NCI-H82 treated with DMSO at 0.1 percent for 48 hours (cell line): ENCODE measurements around the gene PADI2.

Experiments used
- DNase-seq: peaks from one replicate; lab custom pipeline; 2025; ENCODE audit not compliant: unreplicated experiment; lab: John Stamatoyannopoulos, UW

Gene PADI2

DNA sequence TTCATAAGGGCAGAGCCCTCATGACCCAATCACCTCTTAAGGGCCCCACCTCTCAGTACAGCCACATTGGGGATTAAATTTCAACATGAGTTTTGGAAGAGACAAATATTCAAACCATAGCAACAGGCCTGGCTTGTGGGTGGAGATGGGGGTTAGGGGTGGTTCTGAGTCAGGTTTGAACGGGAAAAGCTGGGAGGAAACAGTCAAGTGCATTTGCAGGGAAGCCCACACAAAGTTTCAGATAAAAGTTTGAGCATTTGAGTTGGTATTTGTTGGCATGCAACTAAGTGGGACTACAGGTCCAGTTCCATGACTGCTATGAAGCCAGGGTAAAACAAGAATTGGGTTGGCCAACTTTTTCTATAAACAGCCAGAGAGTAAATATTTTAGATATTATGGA is 21.0 kb upstream of the PADI2 start:
- no peak for DNase-seq

DNA sequence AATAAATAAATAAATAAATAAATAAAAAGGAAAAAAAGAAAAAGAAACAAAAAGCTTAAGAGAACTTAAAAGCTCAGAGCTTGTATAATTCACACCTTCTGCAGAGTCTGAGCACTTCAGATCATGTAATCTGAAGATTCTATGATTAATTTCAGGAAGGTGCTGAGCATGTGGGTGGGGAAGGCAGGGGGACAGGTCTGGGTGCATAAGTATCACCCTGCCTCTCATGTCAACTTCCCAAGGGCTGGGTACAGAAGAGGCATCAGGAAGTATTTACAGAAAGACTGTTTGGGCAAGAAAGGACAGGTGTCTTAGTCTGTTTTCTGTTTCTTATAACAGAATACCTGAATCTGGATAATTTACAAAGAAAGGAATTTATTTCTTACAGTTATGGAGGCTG is 20.4 kb upstream of the PADI2 start:
- DNase-seq = no peak

DNA sequence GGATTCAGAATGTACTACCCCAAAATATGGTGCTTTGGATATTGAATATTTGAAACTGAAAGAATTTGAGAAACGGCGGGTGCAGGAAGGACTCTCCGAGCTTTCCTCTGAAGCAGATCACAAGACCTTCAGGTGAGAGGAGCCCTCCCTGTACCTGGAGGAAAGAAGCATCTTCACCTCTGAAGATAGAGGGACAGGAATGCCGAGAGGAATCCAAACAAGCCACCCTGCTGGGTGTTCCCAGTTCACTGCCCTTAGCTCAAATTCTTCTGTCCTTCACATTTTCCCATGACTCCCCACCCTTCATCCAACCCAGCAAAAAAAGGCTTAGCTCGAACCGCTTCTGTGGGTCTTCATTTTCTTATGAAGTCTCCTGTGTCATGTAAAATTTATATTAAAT is 18.2 kb upstream of the PADI2 start:
- no peak for DNase-seq

DNA sequence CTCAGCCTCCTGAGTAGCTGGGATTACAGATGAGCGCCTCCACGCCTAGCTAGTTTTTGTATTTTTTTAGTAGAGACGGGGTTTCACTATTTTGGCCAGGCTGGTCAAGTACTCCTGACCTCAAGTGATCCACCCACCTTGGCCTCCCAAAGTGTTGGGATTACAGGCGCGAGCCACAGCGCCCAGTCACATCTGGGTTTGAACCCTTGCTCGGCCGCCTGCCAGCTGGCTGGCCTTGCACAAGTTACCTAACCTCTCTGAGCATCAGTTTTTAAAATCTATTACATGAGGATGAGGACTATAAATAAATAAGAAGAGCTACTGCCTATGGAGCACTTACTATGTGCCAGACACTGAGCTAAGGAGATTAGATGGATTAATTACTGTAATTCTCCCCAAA is 17.7 kb upstream of the PADI2 start:
- DNase-seq = no peak

DNA sequence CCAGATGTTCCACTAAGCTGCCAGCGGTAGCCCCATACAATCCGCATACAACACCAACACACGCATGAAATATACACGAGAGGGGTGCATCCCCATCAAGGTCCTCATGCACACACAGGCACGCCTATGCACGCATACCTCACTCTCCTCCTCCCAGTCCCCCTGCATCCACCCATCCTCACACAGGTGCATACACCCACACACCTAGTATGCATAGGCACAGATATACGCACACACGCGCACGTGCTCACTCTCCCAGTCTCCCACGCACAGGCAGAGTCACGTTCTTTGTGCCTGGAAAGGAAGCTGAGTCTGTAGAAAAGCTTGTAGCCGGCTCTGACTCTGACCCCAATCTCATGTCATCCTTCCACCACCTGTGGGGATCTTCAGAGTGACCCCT is 16.9 kb upstream of the PADI2 start:
- no peak for DNase-seq

DNA sequence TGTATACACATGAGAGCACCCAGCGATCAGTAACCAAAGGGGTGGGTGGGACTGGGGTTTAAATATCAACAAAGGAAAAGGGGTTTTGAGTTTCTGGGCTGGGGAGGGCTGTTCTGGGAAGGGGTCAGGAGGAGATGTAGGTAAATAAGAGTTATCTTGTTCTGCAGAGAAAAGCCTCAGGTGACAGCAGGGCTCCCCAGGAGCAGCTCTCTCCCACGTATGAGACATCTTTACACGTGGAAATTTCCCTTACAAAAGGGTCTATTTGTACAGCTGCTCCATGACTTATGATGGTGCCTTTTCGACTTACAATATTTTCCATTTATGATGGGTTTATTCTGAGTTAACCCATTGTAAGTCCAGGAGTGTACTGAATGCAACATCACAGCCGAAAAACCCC is 16.3 kb upstream of the PADI2 start:
- DNase-seq = no peak

DNA sequence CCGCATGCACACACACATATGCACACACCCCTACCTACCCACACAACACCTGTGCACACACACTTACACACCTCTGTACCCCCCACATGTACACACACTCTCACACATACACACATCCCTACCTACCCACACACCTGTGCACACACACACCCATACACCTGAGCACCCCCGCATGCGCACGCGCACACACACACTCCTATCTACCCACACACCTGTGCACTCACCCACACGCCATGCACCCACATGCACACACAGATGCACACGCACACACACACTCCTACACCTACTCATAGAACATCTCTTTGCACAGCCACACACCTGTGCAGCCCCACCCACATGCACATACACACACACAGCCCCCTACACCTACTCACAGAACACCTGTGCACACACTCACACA is 15.5 kb upstream of the PADI2 start:
- no peak for DNase-seq

DNA sequence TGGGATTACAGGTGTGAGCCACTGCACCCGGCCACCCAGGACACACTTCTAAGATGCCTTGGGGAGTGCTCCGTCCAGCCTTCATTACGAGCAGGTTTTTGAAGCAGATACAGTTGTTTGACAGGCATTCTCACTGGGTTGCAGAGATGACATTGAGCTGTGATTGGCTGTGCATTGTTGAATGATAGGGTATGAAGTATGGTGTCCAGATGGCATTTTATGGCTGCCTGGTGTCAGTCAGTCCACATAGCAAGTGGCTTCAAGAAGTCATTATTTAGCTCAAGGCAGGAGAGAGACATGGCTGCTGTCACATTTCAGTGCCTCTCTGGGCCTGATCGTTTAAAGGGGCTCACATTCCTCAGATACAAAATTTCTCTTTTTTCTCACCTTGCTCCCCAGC is 14.8 kb upstream of the PADI2 start:
- DNase-seq = no peak

DNA sequence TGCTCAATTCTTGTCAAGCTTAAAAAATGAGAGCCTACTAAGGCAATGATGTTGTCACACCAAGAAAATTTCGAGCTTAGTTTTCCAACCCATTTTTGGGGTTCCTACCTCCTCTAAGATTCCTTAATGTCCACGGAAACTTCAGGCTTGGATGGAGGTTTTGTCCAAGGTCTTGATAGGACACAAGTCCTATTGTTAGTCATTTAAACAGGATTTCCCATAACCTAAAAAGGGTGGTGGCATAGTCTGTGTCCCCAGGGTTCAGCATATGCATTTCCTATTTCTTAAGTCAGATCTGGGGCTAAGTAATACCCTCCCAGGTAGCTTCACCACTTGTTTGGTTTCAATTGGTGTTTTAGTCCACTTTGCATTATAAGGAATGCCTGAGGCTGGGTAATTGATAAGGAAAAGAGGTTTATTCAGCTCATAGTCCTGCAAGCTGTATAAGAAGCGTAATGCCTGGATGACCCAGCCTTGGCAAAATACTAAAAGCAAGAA is 10.9 kb upstream of the PADI2 start:
- DNase-seq = no peak

DNA sequence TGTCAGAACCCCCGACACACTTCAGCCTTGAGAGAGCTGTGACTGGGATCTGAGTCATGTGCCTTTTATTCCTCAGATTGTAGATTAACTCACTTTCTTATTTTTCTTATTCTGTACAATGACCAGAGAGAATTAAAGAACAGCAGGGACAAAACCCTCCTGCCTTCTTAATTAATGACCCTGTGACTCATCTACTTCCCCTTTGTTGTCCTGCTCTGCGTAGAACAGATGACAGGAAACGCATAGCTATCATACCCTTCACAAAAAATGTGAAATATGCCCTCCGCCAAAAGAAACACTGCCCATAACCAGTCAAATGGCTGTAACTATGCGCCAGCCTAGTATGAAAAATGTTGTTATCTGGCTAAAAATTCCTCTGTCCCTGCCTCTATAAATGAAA is 9.1 kb upstream of the PADI2 start:
- DNase-seq = no peak

DNA sequence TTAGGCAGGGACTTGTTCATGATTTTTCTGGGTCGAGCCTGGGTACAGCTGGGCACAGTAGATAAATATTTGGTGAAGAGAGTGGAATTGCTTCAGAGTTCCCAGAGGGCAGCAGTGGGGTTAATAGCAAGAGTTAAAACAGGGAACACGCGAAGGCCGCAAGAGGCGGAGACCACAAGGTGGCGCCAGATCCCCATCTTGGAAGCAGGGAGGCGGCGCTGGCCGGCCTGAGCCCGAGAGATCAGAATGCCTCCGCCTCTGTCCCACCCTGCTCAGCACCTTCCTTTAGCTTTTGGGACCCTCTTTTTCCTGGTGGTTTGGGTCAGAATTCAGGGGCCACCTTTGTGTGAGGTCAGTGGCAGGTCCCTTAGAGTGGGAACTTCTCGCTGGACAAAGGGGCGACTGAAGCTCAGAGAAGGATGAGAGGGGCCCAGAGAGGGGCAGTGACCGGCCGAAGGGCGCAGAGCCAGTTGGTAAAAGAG is 6.5 kb upstream of the PADI2 start:
- DNase-seq = peak; percentile 58

DNA sequence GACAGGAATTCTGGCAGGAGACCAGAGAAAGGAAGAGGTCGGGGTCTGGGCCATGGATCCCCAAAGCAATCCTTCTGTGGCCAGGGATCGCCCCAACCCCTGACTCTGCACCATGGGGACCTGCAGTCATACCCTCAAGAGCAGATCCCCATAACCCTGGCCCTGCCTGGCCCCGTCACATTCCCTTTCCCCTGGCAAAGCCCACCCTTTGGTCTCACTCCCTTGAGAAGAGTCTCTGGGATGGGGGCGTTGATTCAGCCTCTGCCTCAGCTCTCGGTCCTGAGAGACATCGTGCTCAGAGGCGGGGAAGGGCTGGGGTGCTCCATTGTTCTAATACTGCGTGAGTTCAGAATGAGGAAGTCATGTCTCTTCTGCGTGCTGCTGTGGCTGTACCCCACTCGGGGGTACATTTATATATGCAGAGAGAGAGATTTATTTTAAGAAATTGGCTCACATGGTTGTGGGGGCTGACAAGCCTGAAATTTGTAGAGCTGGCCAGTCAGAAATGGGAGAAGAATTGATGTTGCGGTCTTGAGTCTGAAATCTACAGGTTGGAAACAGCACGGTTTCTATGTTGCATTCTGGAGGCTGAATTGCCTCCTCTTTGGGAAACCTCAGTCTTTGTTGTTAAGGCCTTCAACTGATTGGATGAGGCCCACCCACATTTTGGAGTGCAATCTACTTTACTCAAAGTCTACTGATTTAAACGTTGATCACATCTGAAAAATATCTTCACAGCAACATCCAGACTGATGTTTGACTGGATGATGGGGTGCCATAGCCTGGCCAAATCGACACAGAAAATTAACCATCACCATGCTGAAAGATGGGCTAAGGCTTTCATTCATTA is 4.2 kb upstream of the PADI2 start:
- DNase-seq = no peak

DNA sequence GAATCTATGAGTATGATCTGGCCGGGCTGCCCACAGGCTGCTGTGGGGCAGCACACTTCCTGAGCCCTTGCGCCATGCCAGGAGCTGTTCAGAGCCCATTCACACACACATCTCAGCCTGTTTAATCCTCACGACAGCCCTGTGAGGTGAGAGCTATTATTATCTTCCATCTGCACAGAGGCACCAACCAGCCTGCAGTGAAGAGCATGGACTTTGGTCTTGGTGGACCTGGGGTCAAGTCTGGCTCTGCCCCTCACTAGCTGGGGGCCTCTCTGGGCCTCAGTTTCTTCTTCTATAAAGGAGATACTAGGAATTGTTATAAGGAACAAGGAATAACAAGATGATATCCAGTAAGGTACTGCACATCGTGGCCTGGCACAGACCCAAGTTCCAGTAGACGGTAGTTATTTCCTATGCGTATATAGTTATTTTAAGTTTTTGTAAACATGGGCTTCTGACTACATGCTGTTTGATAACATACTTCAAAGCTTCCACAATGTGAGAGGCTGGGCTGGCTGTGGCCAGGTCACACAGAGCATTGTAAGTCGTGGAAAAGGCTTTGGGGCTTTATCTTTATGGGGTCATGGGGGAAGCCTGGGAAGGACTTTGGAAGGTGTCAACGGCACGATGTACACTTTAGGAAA is 3.4 kb upstream of the PADI2 start:
- no peak for DNase-seq

DNA sequence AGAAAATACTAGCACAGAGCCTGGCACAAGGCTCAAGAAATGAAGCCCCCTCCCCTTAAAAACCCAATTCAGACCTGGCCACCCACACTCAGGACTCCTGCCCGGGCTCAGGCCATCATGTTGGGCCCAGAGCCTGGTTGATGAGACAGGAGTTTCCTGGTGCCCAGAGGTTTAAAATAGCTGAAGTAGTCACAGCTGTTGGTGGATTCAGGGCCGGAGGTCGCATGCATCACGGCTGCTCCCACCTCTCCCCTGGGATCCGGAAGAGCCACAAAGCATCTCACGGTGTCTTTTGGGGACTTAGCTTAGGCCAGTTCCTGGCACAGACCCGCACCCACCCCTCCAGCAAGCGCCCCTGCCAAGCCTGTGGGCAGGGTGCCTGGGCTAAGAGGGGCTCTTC is 2.6 kb upstream of the PADI2 start:
- DNase-seq = no peak

DNA sequence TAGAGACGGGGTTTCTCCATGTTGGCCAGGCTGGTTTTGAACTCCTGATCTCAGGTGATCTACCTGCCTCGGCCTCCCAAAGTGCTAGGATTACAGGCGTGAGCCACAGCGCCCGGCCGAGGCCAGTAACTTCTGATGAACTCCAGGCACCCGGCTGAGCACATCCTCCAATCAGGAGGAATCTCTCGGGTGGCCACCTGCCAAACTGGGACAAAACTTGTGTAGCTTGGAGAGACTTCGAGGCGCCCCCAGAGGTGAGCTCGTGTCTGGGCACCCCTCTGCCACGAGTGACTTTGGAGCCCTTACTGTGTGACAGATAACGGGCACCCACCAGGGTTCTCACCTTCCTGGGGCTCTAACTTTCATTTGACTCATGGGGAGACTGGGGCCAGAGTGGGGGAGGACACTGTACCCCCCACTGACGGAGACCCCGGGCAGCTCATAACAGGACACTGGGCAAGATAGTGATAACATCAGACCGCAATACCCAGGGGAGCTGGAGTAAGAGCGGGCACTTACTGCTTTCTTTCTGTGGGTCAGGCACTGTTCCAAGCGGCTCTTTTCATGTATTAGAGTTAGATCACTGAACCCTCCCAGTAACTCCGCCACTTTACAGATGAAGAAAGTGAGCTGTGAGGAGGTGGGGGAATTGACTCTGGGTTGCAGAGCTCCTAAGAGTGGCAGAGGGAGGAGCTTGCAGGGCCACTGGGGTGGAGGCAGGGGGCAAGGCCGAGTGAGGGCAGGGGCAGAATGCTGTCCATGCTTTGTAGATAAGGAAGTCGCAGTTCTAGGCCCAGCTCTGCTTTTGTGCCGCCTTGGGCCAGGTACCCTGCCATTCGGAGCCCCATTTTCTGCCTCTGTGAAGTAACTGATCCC is 1.9 kb upstream of the PADI2 start:
- no peak for DNase-seq

DNA sequence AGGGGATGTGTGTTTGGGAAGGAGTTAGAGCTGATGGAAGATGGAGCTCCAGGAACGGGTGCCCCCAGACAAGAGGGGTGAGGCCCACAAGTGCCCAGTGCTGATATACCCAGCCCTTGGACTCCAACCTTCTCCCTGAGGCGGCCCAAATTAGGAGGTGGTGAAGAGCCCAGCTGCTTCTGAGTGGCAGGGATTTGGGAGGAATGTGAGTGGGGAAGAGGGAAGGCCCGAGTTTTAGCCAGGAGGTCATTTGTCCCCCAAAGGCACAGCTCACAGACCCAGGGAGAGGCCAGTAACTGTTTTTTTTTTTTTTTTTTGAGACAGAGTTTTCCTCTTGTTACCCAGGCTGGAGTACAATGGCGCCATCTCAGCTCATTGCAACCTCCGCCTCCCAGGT is 1.2 kb upstream of the PADI2 start:
- DNase-seq = no peak

DNA sequence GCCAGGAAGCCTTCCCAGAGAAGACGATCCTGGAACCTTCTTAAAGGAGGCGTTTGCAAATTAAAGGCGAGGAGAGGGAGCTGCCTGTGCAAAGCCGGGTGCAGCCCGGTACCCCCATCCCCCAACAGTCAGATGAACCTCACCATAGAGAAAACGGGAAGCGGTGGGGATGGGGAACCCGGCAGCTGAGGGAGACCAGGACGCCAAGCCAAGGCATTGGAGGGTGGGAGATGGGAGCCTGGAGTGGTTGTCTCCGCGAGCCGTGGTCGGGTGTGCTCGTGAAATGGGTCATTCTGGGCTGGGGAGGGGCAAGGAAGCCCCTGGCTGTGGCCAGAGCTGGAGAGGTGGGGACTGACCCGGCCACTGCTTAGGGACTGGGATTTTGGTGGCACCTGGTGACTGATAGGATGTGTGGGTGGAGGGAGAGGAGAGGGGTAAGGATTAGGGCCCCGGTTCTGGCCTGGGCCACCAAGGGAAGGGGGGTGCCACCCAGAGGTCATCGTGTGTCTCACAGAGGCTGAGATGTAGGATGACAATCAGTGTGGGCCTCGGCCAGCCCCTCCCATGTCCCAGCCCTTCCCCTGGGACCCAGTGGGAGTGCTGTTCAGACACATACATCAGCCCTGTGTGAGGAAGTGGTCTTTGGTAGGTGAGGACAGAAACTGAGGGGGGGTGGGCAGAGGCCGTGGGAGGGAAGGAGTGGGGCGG is 676 bp upstream of the PADI2 start:
- no peak for DNase-seq

DNA sequence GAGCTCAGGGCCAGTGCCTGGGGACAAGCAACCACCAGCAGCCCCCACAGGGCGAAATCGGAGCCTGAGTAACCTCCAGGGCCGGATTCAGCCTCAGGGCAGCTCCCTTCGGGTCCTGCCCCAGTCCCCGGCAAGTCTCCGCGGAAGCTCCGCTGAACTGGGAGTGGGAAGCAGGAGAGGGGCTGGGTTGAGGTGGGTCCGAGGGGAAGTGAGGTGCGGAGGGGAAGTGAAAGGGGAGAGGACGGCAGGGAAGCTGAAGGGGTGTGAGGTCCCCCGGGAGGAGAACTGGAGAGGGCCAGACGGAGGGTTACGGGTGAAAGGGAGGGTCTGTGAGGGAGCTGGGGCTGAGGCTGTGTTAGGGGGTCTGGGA is 560 bp downstream of the PADI2 start:
- DNase-seq = no peak

DNA sequence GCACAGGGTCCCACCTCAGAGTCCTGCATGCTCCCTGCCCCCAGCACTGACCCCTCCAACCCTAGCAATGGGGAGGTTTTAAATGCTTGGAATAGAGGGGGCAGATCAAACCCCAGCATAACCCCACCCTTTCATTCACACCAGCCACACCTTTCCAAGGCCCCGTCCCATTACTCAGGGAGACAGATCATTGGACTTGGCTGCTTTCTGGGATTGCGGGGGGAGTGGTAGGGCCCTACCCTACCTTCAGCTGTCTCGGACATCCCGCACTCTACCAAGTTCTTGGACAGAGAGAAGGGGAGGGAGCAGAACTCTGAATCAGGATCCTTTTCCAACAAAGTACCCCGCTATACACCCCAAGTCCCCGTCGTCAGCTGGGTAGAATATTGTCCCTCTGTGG is 983 bp downstream of the PADI2 start:
- no peak for DNase-seq

DNA sequence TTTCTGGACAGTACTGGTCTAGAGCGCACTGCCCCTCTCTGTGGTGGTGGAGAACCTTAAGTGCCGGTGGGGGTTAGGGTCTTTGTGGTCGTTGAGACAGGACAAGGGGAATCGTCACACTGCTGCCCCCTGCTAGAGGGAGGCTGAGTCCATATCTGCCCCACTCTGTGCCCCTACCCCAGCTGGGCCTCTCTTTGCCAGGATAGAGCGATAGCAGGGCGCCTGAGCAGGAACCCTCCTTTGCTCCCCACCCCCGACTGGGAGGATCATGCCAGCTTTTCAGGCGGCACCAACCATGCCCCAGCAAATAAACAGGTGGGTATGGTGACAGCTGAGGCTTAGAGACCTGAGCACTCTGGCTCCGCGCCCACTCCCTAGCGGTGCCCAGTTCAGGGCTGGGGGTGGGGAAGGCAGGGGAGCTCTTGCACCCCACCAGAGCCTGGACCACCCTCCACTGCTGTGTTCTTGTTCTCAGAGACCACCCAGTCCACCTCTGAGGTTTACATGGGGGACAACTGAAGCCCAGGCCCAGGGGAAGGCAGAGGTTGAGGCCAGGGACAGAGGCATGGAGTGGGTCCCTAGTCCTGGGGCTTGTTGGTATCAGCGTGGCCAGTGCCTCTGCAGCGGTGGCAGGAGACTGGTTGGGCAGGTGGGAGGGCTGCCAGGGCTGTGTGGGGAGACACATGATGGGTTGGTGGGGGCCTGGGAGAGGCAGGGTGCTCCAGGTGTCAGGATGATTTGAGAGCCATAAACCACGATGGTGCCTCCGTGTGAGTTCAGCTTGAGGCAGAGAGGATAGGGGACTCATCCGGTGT is 1.6 kb downstream of the PADI2 start:
- DNase-seq = no peak
